ENCODE results near the gene ARHGAP44. TPM values are rescaled to one million over a fixed set of nuclear protein-coding genes. Genes with fewer than 3 reads are reported as not detected.

The ARHGAP44 gene
- polyA plus RNA-seq, 1 donor (not counting 4 experiments of a cell fraction or from before 2014, with no cell fraction given), result 2.2 TPM

GRCh38 chr17:12900474-12900873 lies 111.2 kb downstream of the ARHGAP44 start:
- H3K36me3 ChIP-seq (ENCODE audit: control insufficient read depth in 2 of 2, extremely low read depth in 1 of 2, insufficient read depth in 2 of 2, low read length in 2 of 2), result no peaks in the 10 kb centered on the region
- FAIRE-seq (no peak), DNase-seq (ENCODE audit: low read depth, low spot score) (no peak)
- dilution Hi-C loops (cut with MboI; ENCODE audit: extremely low pct_ligation_motif_present, low sequenced_read_pairs), result no loop called here
- TF ChIP-seq CTCF (optimal IDR thresholded peaks at IDR 0.05 in 1 of 3, IDR thresholded peaks at IDR 0.05 in 1 of 3, conservative IDR thresholded peaks at IDR 0.05 in 1 of 3; ENCODE audit: extremely low read depth in 1 of 3, insufficient read depth in 2 of 3, low read length in 3 of 3) (no peak), EZH2 (IDR thresholded peaks at IDR 0.05; ENCODE audit: low read length) (no peak)
- no peaks in the 10 kb centered on the region for H3K79me2 ChIP-seq (ENCODE audit: control insufficient read depth, insufficient read depth, low read length)
- H3K4me2 ChIP-seq (ENCODE audit: control insufficient read depth, extremely low read depth, insufficient read depth, low read depth, low read length), result no peak overlapping the region
- no peaks in the 10 kb centered on the region for H3K27me3 ChIP-seq (ENCODE audit: control insufficient read depth, extremely low read depth, insufficient read depth, low read length)
- H2AFZ ChIP-seq (ENCODE audit: control insufficient read depth, low read length), result no peak overlapping the region
- H4K20me1 ChIP-seq (ENCODE audit: control insufficient read depth, extremely low read depth, insufficient read depth, low read length), result no peaks in the 10 kb centered on the region
- H3K4me3 ChIP-seq (ENCODE audit: control insufficient read depth in 2 of 3, extremely low read depth in 1 of 3, insufficient read depth in 2 of 3, low read depth in 1 of 3, low read length in 3 of 3), result no peak overlapping the region
- H3K9me1 ChIP-seq (ENCODE audit: control insufficient read depth, extremely low read depth, insufficient read depth, low read length), result no peaks in the 10 kb centered on the region
- H3K9ac ChIP-seq (ENCODE audit: control insufficient read depth, extremely low read depth, insufficient read depth, low read length), result no peak overlapping the region
- H3K27ac ChIP-seq (ENCODE audit: control insufficient read depth, insufficient read depth, low read length), result no peak overlapping the region
- H3K4me1 ChIP-seq (ENCODE audit: control insufficient read depth, extremely low read depth, insufficient read depth, low read length), result no peaks in the 10 kb centered on the region
- H3K9me3 ChIP-seq (ENCODE audit: control insufficient read depth, low read depth, low read length), result no peaks in the 10 kb centered on the region

DNA sequence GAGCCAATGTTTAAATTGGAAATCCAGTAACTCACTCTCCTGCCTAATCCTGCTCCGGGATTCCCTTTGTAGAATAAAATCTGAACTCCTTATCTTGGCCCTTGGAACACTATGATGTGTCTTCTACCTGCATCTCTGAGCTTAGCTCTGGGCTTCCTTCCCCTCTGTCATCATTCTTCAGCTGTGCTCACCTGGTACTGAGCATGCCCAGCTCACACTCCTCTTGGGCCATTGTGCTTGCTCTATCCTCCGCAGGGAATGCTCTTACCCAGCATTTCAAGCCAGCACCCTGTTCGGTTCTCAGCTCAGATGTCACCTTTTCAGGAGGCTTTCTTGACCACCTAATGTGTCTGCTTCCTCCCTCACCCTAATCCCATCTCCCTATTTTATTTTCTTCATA lies 112.7 kb downstream of the ARHGAP44 start:
- Histone ChIP-seq H3K27ac (ENCODE audit: control insufficient read depth, insufficient read depth, low read length) (no peak overlapping the region), H2AFZ (ENCODE audit: control insufficient read depth, low read length) (no peak overlapping the region), H3K27me3 (ENCODE audit: control insufficient read depth, extremely low read depth, insufficient read depth, low read length) (no peaks in the 10 kb centered on the region), H3K9ac (ENCODE audit: control insufficient read depth, extremely low read depth, insufficient read depth, low read length) (no peak overlapping the region), H3K4me1 (ENCODE audit: control insufficient read depth, extremely low read depth, insufficient read depth, low read length) (no peaks in the 10 kb centered on the region), H3K79me2 (ENCODE audit: control insufficient read depth, insufficient read depth, low read length) (no peaks in the 10 kb centered on the region), H3K9me1 (ENCODE audit: control insufficient read depth, extremely low read depth, insufficient read depth, low read length) (no peaks in the 10 kb centered on the region), H3K4me2 (ENCODE audit: control insufficient read depth, extremely low read depth, insufficient read depth, low read depth, low read length) (no peak overlapping the region), H3K36me3 (ENCODE audit: control insufficient read depth in 2 of 2, extremely low read depth in 1 of 2, insufficient read depth in 2 of 2, low read length in 2 of 2) (no peaks in the 10 kb centered on the region), H3K4me3 (ENCODE audit: control insufficient read depth in 2 of 3, extremely low read depth in 1 of 3, insufficient read depth in 2 of 3, low read depth in 1 of 3, low read length in 3 of 3) (no peak overlapping the region), H3K9me3 (ENCODE audit: control insufficient read depth, low read depth, low read length) (no peaks in the 10 kb centered on the region), H4K20me1 (ENCODE audit: control insufficient read depth, extremely low read depth, insufficient read depth, low read length) (no peaks in the 10 kb centered on the region)
- no peak for TF ChIP-seq EZH2 (IDR thresholded peaks at IDR 0.05; ENCODE audit: low read length)
- no peak for TF ChIP-seq CTCF (optimal IDR thresholded peaks at IDR 0.05 in 1 of 3, IDR thresholded peaks at IDR 0.05 in 1 of 3, conservative IDR thresholded peaks at IDR 0.05 in 1 of 3; ENCODE audit: extremely low read depth in 1 of 3, insufficient read depth in 2 of 3, low read length in 3 of 3)
- no peak for FAIRE-seq
- DNase-seq (ENCODE audit: low read depth, low spot score), result no peak
- dilution Hi-C loops (cut with MboI; ENCODE audit: extremely low pct_ligation_motif_present, low sequenced_read_pairs), result no loop called here
